Thyroid gland (tissue), 4 donors: ENCODE results near the gene C5orf58. TPM values are rescaled to one million over a fixed set of nuclear protein-coding genes. Genes with fewer than 3 reads are reported as not detected.

Experiments
- DNase-seq, 2 donors: peaks; one replicate each; pipeline ENCODE4 v3.0.0-alpha.2; 2019
- H3K27ac ChIP-seq, 3 donors: fragments of 200-600 bp; sonication (generic); 1 replicate in 2 of 3; 2 replicates in 1 of 3; pipeline ENCODE4 v1.5.1; 2016 to 2019; ENCODE audit warnings: mild to moderate bottlenecking in 1 of 3, moderate library complexity in 1 of 3
- H3K27me3 ChIP-seq: fragments of 200-600 bp; sonication (generic); one replicate; pipeline ENCODE4 v1.5.1; 2019
- H3K36me3 ChIP-seq, 2 donors: fragments of 200-600 bp; sonication (generic); one replicate each; pipeline ENCODE4 v1.5.1; 2016 to 2019
- H3K4me1 ChIP-seq, 2 donors: fragments of 200-600 bp; sonication (generic); one replicate each; pipeline ENCODE4 v1.5.1; 2017 to 2019
- H3K4me3 ChIP-seq, 3 donors: fragments of 200-600 bp; sonication (generic); replicated peaks in 1 of 3; 1 replicate in 2 of 3; 2 replicates in 1 of 3; pipeline ENCODE4 v1.5.1; 2016; ENCODE audit warnings: mild to moderate bottlenecking in 1 of 3
- H3K9me3 ChIP-seq: fragments of 200-600 bp; sonication (generic); one replicate; pipeline ENCODE4 v1.5.1; 2017
- POLR2A ChIP-seq, 2 donors: fragments of 450-650 bp; IDR thresholded peaks; one replicate each; pipeline ENCODE4 v1.6.1; 2017; ENCODE audit warnings: antibody characterized with exemption in 2 of 2, mild to moderate bottlenecking in 2 of 2, moderate library complexity in 1 of 2
- WGBS, 2 donors: methylation state at CpG; one replicate each; pipeline ENCODE4 v1.1.5; 2017; 5-methylcytosine and 5-hydroxymethylcytosine counted together
- intact Hi-C: fragments of 100-400 bp; cut with DNase I; formaldehyde crosslinking; loops from one replicate; pipeline ENCODE4 v1.15.1; 2023
- total RNA-seq, 4 donors: library from RNA; depleted of rRNA; stranded (reverse); fragments of >200 nt; gene quantifications; one replicate each; pipeline ENCODE4 v1.2.3, GENCODE V29; 2016
- TF ChIP-seq, protein P1 (sequence below), 6 experiments: fragments of 200-600 bp in 3 of 6; fragments of 450-650 bp in 3 of 6; sonication (generic) in 3 of 6; IDR thresholded peaks; one replicate each; pipeline ENCODE4 v1.5.1; 2016 to 2019; ENCODE audit warnings: antibody characterized with exemption in 6 of 6, mild to moderate bottlenecking in 2 of 6, inconsistent platforms in 1 of 6, moderate library complexity in 1 of 6

C5orf58 gene
- total RNA-seq, 4 donors from 2014 or later: not detected

DNA sequence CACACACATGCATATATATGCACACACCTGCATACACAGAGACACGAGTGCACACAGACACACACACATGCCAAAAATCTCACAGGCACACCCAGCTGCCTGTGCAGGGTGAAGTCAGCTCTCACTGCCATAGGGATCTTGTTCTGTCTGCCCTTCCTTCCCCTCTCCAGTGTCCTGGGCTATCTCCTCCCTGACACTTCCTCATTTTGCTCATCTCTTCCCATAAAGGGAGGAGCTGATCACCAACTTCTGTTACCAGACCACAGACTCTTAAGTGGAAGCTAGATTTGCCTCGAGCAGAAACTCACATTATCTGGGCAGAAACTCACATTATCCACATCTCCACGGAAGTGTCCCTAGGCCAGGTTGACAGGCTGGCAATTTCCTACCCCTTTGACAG is 36.1 kb downstream of the C5orf58 start:
- intact Hi-C loops: loop anchor here (5.0 to 10.0 kb wide), 2 partner anchors 76 to 158 kb away; no protein-coding TSS in a partner anchor
- H3K27me3 ChIP-seq: no peaks in the 10 kb centered on the region
- peak overlapping the region in 1 of 3 donors; percentile 36 for H3K27ac ChIP-seq
- 24 to 41% methylated on average over 3 of the region's 3 CpGs for WGBS, 2 donors
- H3K4me3 ChIP-seq: no peak overlapping the region
- no peaks in the 10 kb centered on the region for H3K36me3 ChIP-seq
- TF ChIP-seq POLR2A (IDR thresholded peaks at IDR 0.05): no peak
- TF ChIP-seq, protein P1, sequence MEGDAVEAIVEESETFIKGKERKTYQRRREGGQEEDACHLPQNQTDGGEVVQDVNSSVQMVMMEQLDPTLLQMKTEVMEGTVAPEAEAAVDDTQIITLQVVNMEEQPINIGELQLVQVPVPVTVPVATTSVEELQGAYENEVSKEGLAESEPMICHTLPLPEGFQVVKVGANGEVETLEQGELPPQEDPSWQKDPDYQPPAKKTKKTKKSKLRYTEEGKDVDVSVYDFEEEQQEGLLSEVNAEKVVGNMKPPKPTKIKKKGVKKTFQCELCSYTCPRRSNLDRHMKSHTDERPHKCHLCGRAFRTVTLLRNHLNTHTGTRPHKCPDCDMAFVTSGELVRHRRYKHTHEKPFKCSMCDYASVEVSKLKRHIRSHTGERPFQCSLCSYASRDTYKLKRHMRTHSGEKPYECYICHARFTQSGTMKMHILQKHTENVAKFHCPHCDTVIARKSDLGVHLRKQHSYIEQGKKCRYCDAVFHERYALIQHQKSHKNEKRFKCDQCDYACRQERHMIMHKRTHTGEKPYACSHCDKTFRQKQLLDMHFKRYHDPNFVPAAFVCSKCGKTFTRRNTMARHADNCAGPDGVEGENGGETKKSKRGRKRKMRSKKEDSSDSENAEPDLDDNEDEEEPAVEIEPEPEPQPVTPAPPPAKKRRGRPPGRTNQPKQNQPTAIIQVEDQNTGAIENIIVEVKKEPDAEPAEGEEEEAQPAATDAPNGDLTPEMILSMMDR (IDR thresholded peaks at IDR 0.05): no peak
- no peaks in the 10 kb centered on the region for H3K9me3 ChIP-seq
- DNase-seq: no peak
- peaks cover 3 to 6% of the 10 kb centered on the region in 2 donors for H3K4me1 ChIP-seq

DNA sequence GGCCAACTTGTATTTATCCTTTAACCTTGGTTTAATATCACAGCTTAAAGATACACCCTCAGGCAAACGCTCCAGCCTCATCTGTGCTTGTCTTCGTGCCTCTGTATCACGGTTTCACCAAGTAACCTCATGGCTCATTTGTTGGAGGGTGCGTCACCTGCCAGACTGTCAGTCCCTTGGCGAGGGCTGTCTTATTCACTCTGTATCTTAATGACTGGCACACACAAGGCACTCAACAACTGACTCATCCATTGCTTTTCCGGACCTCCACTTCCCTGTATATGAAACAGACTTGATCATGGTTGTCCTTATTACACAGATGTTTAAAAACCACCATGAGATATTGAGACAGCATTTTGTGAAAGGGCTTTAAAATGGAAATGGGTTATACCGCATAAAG is 36.8 kb downstream of the C5orf58 start:
- intact Hi-C loops: loop anchor here (5.0 to 10.0 kb wide), 2 partner anchors 75 to 158 kb away; no protein-coding TSS in a partner anchor
- Histone ChIP-seq H3K9me3 (no peaks in the 10 kb centered on the region), H3K27ac (no peak overlapping the region), H3K4me1 (peaks cover 3 to 6% of the 10 kb centered on the region in 2 donors), H3K27me3 (no peaks in the 10 kb centered on the region), H3K36me3 (no peaks in the 10 kb centered on the region), H3K4me3 (no peak overlapping the region)
- DNase-seq: no peak
- WGBS, 2 donors: 88 to 94% methylated on average over 7 of the region's 7 CpGs
- TF ChIP-seq, protein P1 (IDR thresholded peaks at IDR 0.05): no peak
- no peak for TF ChIP-seq POLR2A (IDR thresholded peaks at IDR 0.05)

DNA sequence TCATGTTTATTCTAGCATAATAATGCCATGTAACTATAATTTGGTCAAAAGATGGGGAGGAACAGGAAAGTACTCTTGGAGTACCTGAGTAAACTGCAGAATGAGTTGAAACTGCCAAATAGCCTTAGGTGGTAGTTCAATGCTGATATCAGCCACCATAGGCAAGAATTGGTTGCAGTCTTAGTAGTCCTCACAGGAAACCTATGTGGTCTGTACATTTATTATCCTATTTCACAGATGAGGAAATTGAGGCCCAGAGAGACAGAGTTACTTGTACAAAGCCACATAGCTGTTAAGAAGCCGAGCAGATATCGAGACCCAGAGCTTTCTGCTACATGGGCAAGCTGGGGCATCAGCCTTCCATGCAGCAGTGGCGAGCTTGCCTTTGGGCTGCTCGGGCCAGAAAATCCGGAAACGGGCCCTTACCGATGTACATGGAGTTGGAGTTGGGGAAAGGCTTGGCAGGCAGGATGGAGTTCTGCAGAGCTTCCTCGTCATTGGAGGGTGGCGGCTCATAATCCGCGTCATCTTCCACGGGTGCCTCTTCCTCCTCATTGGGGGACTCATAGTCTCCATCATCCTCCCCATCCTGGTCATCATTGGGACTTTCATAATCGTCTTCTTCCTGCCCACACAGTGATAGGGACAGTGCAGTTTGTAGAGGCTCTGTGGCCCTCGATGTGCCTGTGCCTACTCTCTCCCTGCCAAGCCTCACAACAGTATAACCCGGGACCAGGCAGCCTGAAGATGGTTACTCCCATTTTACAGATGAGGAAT is 37.7 kb downstream of the C5orf58 start:
- no peak overlapping the region for H3K27ac ChIP-seq
- H3K36me3 ChIP-seq: no peaks in the 10 kb centered on the region
- peaks cover 3 to 6% of the 10 kb centered on the region in 2 donors for H3K4me1 ChIP-seq
- DNase-seq: no peak
- no peaks in the 10 kb centered on the region for H3K9me3 ChIP-seq
- no peak overlapping the region for H3K4me3 ChIP-seq
- no peaks in the 10 kb centered on the region for H3K27me3 ChIP-seq
- intact Hi-C loops: no loop called here
- WGBS, 2 donors: 83 to 90% methylated on average over 15 of the region's 15 CpGs
- no peak for TF ChIP-seq POLR2A (IDR thresholded peaks at IDR 0.05)
- TF ChIP-seq, protein P1 (IDR thresholded peaks at IDR 0.05): no peak

DNA sequence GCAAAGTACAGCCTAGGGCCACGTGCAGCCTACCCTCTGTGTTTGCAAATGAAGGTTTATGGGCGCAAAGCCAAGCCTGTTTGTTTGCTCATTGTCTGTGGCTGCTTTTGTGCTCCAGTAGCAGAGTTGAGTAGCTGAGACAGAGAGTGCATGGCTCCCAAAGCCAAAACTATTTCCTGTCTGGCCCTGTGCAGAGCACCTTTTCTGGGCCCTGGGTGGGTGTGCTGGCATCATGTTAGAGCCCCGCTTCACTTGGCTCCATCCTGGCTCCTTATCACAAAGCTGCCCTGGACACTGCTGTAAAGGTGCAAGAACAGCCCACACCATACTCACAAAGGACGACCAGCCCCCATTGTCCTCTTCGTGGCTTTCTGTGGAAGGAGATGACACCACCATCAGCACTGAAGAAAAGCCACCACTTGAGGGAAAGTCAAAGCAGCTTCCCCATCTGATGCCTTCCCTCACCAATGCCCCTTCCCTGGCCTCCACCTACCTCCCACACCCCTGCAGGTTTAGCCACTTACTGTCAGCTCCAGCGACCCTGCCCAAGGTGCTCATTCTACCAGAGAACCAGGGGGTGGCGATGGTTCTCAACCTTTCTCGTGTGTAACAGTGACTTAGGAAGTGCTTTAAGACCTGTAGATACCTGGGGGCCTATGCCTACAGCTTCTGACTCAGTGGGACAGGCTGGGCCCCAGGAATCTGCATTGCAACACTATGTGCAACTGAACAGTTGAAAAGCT is 41.4 kb downstream of the C5orf58 start:
- Histone ChIP-seq H3K36me3 (no peaks in the 10 kb centered on the region), H3K4me3 (no peak overlapping the region), H3K4me1 (peaks cover 11% of the 10 kb centered on the region in 2 donors), H3K27me3 (no peaks in the 10 kb centered on the region), H3K9me3 (no peaks in the 10 kb centered on the region), H3K27ac (no peak overlapping the region)
- DNase-seq: peak; percentile 36 to 40
- intact Hi-C loops: no loop called here
- TF ChIP-seq, protein P1 (IDR thresholded peaks at IDR 0.05): peak in 2 of 6 experiments; percentile 15 to 16
- no peak for TF ChIP-seq POLR2A (IDR thresholded peaks at IDR 0.05)
- WGBS, 2 donors: 66 to 74% methylated on average over 8 of the region's 8 CpGs
